ENCODE data around the gene PCED1B.
A peak's percentile ranks its signal among the peaks of the same experiment; 100 is the strongest.

Gene PCED1B

DNA sequence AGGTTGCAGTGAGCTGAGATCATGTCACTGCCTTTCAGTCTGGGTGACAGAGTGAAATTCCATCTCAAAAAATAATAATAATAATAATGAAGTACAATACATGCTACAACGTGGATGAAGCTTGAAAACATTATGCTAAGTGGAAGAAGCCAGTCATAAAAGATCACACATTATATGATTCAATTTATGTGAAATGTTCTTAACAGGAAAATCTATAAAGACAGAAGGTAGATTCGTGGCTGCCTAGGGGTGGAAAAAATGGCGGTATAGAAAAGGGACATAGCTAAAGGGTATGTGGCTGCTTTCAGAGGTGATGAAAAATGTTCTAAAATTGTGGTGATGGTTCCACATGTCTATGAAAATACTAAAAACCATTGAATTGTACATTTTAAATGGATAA lies 41.3 kb downstream of the PCED1B start:
- peak in 1 of 2 donors; percentile 5 for DNase-seq (ENCODE audit: low read depth in 2 of 2)

DNA sequence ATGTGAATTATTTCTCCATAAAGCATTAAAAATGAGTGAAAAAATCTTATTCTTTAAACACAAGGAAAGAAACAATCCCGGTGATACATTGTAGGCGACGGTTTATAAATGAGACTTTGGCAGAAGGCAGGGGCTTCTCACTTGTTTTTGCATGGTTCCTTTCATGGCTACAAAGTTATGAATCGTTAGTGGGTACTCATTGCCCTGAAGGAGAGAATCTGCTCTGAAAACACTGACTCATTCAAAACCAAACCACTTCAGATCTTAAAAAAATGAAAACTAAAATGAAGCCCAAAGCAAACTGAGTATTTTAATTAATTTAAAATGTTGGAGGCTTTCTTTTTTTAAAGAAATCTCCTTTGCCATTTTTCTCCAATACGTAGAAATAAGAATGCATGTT lies 41.7 kb downstream of the PCED1B start:
- DNase-seq (ENCODE audit: low read depth in 2 of 2): no peak

DNA sequence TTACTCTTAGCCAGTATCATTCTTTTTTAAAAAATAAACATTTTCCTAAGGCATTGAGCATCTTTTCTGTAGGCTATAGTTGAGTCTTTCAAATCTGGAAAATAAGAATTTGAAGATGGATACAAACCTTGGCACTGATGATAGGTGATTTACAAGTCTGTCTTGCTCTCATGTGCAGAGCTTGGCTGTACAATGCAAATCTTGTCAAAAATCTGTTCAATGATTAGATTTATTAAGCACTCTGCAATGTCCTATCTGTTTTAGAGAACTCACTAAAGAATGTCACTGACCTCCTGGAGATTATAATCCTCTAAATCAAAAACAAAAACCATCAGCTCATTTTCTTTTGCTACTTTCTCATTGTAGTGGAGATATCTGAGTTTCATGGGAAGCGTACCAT lies 43.2 kb downstream of the PCED1B start:
- DNase-seq (ENCODE audit: low read depth in 2 of 2): no peak

DNA sequence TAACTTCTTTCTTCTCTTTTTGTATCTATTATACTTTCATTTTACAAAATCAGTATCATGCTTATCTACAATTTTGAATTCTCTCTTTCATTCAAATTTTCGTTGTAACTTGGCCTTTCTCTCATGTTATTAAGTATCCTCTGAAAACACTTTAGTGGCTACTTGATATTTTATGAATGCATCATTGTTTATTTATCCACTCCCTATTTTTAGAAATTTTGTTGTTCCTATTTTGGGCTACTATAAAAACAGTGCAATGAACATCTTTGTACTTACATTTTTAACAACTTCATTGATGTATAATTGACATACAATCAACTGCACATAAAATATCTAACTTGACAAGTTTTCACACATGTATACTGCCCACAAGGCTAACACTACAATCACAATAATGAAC lies 44.3 kb downstream of the PCED1B start:
- no peak for DNase-seq (ENCODE audit: low read depth in 2 of 2)

DNA sequence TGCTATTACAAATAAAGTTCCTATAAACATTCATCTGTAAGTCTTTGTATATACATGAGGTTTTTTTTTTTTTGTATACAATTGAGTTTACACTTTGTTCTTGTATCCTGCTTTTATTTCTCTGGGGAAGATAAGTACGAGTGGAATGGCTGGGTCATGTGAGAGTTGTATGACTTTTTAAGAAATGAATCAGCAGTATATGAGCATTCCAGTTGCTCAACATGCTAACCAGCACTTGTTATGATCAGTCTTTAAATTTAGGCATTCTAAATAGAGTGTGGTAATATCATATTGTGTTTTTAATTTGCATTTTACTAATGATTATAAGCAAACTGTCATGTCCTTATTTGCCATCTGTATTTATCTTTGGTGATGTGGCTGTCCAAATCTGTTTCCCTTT lies 45.0 kb downstream of the PCED1B start:
- DNase-seq (ENCODE audit: low read depth in 2 of 2): no peak

DNA sequence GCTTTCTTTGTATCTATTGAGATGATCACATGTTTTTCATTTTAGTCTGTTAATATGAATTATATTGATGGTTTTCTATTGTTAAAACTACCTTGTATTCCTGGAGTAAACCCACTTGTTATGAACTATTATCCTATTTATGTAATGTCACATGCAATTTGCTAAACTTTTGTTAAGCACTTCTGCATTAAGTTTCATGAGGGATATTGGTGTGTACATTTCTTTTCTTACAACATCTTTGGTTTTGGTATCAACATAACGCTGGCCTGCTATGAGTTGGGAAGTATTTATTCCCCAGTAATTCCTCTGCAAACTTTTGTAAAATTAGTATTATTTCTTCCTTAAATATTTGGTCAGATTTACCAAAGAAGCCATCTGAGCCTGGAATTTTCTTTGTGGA lies 46.8 kb downstream of the PCED1B start:
- DNase-seq (ENCODE audit: low read depth in 2 of 2): no peak

DNA sequence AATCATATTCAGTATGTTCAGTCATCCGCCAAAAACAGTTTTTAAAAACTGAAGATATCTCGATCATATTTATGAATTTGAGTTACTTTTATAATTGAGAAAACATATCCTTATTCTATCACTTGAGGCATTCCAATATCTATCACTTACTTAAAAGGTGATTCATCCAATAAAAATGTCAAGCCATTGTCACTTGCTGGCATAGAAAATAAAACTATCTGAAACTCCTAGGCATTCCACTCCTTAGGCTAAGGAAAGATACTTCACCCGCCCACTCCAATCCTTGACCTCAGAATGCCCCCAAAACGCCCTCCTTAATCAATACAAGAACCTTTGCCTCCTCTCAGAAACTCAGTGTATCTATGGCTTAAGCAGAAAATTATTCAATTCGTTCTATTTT lies 51.6 kb downstream of the PCED1B start:
- no peak for DNase-seq (ENCODE audit: low read depth in 2 of 2)

DNA sequence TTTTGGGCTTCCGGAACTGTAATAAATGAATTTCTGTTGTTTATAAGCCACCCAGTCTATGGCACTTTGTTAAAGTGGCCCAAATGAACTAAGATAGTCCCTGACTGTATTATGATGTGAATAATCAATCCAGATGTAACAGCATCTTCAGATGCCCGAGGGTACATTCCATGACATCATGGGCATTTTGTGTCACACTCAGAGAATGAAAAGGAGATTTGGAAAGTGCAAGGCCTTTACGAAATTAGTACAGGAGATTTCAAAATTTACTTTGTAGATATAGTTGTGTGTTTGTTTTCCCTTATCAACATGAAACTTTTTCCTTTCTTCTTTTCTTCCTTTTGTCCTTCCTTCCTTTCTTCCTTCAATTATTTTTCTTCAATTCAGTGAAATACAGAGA lies 54.6 kb downstream of the PCED1B start:
- no peak for DNase-seq (ENCODE audit: low read depth in 2 of 2)

DNA sequence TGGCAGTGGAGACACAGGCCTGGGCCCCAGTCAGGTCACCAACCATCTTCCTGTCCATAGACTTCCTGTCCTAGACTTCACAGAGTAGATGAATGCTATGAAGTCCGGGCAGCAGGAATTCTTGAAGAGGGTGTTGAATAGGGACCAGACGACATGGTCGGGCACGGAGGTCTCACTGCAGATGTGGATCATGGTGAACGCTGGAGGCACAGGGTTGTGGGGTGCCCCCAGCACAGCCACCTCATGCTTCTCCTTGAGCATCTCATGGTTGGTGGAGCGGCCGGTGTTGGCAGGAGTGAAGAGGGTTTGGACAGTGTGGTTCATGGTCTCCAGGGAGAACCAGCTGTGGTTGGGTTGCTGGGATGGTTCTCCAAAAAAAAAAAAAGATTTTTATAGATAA lies 56.2 kb downstream of the PCED1B start:
- DNase-seq (ENCODE audit: low read depth in 2 of 2): no peak

DNA sequence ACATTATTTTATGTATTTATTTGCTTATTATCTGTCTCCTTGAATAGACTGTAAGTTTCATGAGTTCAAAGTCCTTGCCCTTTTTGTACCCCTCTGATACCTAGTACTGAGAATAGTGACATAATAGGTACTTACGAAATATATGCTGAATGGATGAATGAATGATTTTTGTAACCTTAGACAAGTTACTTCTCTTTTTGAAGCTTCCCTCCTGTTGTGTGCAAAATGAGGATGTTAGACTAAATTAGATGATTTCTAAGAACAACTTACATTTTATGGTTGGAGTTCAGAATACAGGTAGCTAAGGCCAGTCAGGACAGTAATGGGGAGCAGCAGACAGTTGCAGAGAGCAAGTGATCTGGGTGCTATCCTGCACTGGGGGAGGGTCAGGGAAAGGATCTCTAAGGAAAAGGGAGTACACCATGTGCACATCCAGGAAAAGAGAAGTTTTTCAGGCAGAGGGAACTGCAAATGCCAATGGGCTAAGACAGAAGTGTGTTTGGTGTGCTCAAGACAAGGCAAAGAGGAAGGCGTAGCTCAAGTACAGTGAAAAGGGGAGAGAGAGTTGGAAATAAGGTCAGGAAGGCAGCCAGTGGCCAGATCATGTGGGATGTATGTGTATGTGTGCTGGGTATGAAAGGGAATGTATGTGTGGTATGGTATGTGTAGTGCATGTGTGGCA lies 59.7 kb downstream of the PCED1B start:
- no peak for DNase-seq (ENCODE audit: low read depth in 2 of 2)

DNA sequence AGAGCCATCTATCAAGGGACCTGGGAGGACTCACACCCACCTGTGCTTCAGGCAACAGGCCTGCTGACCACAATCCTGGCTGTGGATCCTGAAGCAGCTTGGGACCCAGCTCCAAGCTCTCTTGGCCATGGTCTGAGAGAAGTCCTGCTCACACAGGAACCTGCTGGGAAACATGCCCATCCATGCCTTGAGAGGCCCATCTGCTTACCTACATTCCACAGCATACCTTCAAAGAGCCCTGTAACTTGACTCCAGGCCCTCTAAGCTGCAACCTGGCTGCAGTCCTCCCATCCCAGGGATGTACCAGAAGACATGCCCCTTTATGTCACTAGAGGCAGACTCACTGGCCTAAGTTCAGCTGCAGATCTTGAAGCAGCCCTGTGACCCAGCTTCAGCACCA lies 62.0 kb downstream of the PCED1B start:
- DNase-seq (ENCODE audit: low read depth in 2 of 2): no peak

DNA sequence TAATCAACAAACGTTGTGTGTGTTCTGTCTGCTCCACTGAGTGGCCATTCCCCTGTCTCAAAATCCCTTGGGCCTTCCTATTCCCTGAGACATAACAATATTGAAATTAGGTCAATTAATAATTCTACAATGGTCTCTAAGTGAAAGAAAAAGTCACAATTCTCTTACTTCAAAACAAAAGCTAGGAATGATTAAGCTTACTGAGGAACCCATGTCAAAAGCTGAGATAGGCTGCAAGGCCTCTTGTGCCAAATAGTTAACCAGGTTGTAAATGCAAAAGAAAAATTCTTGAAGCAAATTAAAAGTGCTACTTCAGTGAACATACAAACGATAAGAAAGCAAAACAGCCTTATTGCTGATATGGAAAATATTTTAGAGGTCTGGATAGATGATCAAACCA lies 65.3 kb downstream of the PCED1B start:
- DNase-seq (ENCODE audit: low read depth in 2 of 2): no peak

DNA sequence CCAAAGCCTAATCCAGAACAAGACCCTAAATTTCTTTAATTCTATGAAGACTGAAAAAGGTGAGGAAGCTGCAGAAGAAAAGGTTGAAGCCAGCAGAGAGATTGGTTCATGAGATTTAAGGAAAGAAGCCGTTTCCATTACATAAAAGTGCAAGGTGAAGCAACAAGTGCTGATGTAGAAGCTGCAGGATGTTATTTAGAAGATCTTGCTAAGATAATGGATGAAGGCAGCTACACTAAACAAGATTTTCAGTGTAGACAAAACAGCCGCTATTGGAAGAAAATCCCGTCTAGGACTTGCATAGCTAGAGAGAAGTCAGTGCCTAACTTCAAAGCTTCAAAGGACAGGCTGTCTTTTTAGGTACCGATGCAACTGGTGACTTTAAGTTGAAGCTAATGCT lies 65.8 kb downstream of the PCED1B start:
- DNase-seq (ENCODE audit: low read depth in 2 of 2): no peak

DNA sequence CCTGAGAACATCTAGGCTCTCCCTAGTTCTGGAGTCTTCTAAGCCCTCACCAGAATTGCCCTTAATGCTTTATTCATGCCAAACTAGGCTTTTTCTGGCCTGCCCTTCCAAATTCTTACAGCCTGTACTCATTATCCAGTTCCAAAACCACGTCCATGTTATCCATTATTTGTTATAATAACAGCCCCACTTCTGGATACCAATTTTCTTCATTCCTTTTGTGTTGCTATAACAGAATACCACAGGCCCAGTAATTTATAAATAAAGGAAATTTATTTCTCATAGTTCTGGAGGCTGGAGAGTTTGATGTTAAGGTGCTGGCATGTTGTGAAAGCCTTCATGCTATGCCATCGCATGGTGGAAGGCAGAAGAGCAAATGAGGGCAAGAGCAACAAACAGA lies 68.3 kb downstream of the PCED1B start:
- no peak for DNase-seq (ENCODE audit: low read depth in 2 of 2)

DNA sequence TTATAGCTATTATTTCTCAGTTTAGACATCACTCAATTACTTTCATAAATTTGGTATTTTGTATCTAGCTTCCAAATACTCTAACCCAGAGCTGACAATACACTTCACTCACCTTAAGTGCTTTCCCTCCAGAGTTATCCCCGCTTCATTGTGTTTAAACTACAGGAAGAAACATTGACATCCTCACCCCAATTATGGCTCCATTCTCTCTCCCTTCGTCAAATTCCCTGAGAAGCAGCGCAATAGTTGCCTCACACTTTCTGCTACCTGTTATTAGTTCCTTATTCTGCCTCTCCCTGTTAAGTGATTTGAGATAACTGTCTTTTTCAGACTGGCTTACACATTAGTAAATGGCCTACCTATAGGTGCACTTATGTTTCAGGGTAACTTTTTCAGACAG lies 69.7 kb downstream of the PCED1B start:
- no peak for DNase-seq (ENCODE audit: low read depth in 2 of 2)

DNA sequence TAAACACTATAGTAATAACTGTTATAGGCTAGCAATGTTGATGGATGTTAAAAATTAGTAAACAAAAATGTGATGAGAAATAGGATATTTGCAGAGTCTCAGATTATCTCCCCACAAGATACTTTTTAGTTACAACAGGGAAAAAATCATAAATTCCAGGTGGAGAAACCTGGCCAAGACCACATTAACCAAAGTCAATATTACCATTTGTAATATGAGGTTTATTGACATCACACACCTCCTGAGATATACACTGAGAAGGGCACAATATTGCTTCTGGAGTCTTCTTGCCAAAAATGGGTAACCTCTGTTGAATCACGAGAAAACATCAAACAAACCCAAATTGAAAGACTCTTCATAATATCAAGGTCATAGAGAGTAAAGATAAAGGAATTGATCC lies 72.7 kb downstream of the PCED1B start:
- DNase-seq (ENCODE audit: low read depth in 2 of 2): no peak

DNA sequence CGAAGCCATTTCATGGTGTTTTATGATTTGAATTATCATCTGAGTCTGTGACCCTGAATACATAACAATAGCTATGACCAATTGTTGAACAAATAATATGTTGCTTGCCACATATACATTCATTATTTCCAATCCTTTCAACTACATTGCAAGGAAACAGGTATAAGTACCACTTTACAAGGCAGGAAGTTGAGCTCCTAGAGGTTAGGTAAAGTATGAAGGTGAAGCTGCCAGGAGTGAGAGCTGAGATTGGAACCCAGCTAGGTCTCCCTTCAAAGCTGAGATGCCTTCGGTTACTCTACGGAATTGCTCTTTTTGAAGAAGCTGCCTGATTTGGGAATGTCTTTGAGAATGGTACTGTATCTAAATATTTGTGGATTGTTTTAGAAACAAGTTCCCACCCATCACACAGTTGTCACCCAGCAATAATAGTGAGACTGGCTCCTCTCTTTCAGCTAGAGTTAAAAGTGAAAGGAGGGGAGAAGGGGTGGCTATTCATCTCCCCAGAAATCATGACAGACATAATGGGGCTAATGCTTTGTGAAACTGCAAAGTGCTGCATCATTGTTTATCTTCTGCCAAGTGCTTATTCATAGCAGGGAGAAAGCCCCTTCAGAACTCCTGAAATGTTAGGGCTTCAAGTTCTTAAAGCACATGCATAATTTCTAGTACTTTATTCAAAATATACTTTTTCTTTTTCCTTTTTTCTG lies 76.2 kb downstream of the PCED1B start:
- DNase-seq (ENCODE audit: low read depth in 2 of 2): no peak

DNA sequence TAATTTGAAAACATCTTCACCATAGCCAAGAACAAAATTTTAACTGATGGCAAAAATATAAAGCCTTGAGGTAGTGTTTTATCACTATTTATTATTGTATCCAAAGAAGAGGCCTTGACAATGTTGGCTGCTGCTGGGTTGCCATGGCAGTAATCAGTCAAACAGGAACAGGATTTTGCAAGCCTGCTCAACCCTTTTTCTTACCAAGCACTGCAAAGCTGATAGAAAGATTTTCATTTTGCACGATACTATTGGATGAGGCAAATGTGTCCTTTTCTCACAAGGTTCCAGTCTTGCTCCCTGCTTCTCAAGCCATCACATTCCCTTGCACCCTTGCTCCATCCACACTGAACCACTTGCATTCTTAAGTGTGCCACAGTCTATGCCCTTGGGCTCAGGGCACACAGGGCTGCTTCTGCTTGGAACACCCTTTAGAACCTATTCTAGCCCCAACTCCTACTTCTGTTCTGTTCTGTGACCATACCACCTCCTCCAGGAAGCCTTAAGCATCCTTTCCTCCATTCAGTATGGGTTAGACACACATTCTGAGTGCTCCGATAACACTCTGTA lies 76.8 kb downstream of the PCED1B start:
- DNase-seq (ENCODE audit: low read depth in 2 of 2): no peak

DNA sequence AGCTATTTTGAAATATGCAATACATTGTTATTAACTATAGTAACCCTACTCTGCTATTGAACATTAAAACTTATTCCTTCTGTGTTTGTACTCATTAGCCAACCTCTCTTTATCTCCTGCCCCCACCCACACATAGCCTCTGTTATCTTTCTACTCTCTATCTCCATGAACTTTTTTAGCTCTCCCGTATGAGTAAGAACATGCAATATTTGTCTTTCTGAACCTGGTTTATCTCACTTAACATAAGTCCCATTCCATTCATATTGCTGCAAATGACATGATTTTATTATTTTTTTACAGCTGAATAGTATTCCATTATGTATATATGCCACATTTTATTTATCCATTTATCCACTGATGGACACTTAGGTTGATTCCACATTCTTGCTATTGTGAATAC lies 79.4 kb downstream of the PCED1B start:
- DNase-seq (ENCODE audit: low read depth in 2 of 2): no peak

DNA sequence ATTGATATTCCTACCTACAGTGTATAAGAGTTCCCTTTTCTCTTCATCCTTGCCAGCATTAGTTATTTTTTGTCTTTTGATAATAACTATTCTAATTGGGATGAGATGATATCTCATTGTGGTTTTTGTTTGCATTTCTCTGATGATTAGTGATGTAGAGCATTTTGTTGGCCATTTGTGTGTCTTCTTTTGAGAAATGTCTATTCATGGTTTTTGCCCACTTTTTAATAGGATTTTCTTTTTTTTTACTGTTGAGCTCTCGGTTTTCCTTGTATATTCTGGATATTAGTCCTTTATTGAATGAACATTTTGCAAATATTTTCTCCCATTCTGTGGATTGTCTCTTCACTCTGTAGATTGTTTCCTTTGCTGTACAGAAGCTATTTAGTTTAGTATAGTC lies 79.9 kb downstream of the PCED1B start:
- no peak for DNase-seq (ENCODE audit: low read depth in 2 of 2)

DNA sequence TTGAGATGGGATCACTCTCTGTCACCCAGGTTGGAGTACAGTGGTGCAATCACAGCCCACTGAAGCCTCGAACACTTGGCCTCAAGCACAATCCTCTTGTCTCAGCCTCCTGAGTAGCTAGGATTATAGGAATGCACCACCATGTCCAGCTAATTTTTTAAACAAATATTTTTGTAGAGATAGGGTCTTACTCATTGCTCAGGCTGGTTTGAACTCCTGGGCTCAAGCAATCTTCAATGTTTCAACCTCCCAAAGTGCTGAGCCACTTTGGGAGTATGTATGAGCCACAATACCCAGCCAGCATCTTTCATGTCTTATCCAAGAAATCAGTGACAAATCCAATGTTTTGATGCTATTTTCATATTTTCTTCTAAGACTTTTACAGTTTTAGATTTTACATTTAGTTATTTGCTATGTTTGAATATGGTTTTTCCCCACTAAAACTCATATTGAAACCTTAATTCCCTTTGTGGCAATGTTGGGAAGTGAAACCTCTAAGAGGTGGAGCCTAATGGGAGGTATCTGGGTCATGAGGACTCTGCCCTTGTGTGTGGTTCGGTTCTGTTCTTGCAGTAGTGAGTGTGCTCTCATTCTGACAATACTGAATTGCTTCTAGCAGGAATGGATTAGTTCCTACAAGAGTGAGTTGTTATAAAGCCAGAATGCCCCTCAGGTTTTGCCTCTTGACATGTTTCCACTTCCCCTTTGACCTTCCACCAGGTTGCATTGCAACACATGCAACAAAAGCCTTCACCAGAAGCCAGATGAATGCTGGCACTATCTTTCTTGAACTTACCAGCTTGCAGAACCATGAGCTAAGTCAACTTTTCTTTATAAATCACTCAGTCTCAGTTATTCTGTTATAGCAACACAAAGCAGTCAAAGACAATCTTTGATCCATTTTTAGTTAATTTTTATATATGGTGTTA lies 81.2 kb downstream of the PCED1B start:
- no peak for DNase-seq (ENCODE audit: low read depth in 2 of 2)

DNA sequence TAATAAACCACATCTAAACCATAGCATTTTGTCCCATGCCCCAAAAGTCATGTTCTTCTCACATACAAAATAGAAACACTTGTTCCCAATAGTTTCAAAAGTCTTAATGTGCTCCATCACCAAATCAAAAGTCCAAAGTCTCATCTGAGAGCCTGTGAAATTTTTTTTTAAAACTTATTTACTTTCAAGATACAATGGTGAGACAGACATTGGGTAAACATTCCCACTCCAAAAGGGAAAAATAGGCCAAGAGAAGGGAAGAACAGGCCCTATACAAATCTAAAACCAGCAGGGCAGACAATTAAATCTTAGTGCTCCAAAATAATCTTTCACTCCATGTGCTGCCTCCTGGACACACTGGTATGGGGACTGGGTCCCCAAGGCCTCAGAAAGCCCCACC lies 84.7 kb downstream of the PCED1B start:
- no peak for DNase-seq (ENCODE audit: low read depth in 2 of 2)
